ENCODE measurements around the gene MAU2.

MAU2 gene, protein sequence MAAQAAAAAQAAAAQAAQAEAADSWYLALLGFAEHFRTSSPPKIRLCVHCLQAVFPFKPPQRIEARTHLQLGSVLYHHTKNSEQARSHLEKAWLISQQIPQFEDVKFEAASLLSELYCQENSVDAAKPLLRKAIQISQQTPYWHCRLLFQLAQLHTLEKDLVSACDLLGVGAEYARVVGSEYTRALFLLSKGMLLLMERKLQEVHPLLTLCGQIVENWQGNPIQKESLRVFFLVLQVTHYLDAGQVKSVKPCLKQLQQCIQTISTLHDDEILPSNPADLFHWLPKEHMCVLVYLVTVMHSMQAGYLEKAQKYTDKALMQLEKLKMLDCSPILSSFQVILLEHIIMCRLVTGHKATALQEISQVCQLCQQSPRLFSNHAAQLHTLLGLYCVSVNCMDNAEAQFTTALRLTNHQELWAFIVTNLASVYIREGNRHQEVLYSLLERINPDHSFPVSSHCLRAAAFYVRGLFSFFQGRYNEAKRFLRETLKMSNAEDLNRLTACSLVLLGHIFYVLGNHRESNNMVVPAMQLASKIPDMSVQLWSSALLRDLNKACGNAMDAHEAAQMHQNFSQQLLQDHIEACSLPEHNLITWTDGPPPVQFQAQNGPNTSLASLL
- 123 to 188 (median 168) reads per million in 4 experiments for total RNA-seq

DNA sequence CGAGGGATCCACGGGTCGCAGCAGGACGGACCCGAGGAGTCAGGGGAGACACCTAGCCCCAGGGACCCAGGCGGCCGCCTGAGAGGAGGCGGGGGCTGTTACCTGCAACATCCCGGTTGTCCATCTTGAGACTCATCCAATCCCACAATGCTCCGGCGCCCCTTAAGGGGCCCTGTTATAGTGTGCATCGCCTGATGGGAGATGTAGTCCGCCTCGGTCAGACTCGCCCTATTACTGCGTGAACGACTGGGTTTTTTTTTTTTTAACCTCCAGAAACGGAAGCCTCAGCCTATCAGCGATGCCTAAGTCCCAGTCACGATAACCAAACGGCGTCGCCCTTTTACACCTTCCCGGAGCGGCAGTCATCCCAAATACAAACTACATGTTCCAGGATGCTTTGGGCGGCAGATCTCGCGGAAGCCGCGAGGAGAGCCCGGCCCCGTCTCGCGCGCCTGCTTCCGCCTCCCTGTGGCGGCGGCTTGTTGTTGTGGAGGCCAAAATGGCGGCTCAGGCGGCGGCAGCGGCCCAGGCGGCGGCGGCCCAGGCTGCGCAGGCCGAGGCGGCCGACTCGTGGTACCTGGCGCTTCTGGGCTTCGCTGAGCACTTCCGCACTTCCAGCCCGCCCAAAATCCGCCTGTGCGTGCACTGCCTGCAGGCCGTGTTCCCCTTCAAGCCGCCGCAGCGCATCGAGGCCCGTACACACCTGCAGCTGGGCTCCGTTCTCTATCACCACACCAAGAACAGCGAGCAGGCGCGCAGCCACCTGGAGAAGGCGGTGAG lies at the start of gene MAU2, which contains the start of gene SUGP1:
MAU2 (plus strand) TSS at position 469 of the 780 bp plus-strand sequence; CDS start at position 500, 31 bp downstream.
SUGP1 (minus strand) TSS at position 149 of the 780 bp plus-strand sequence; CDS start at position 136, 13 bp downstream.
- DNase-seq, result peak; percentile 89

DNA sequence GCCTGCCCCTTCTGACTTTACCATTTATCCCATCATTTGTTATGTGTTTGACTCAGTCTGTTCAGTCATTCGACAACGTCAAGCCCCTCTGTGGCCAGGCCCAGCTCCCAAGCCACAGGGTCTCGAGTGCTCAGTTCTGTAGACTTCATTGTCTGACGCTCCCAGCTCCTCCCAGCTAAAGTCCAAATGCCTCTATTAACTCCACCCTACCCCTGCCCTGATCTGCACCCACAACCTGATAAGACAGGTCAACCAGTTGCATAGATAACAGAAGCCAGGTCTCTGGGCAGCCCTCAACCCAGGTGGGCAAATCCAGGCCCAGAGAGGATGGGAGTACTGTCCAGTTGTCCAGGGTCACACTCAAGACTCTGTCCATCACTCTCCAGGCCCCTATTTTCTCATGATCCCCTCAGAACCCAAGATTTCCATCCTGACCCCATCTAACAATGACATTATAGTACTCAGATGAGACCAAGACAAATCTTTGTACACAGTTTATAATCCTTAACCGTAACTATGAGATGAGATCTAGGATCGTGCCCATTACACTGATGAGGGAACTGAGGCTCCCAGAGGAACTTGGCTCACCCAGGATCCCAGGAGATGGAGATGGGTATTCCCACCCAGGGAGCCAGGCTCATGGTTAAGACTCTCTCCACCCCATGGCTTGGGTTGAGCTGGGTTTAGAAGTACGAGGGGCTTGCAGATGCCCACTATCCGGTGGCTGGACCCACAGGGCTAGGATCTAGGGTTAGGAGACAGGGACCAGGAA lies 48.6 kb upstream of the MAU2 start:
- no peak for DNase-seq

DNA sequence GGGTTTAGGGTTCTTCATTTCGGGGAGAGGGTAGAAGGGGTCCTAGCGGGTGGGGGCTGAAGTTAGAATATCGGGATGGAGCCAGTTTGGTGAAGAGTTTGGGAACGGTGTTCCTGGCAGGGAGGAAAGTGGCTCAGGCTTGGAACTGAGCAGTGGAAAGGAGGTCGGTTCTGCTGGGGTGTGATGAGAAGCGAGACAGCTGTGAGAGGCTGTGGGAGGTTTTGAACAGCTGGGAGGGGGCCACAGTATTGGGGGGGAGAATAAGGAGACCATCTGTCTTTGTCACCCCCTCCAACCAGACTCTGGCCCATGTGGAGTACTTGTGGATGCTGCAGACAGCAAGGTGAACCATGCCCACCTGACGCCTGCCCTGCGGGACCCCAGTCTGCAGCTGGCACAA lies 46.5 kb upstream of the MAU2 start:
- DNase-seq, result no peak

DNA sequence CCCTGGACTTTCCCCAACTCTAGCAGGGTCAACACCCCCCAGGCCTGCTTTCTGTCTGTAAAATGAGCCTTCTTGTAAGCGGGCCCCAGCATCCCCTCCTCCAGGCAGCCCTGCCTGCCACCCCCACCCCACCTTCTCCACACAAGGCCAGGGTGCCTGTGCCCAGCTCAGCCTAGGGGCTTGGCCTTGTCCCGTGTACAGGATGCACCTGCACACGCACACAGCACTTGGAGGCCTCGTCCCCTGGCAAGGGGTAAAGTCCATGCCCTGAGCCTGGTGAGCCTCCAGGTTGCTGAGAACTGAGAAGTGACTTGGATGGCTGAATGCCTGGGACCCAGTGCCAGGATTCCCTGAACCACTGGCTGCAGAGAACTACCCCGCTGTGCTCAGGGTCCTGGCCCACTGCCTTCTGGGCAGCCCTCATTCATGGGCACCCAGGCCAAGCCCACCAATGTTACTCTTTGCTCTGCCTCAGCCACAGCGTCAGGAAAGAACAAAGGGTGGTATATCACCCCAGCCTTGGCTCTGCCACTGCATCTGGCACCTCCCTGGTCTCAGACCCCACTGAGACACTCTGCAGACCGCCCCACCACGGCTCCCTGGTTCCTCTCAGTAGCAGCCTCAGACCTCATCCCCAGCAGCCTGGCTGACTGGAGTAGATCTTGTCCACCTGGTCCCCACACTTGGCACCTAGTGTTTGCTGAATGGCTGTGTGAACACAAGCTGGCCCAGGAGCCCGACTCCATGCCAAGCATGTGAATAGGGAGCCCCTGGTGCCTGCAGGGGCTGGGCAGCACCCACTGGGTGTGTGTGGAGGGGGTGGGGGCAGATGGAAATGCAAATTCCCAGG lies 45.7 kb upstream of the MAU2 start:
- DNase-seq, result no peak

DNA sequence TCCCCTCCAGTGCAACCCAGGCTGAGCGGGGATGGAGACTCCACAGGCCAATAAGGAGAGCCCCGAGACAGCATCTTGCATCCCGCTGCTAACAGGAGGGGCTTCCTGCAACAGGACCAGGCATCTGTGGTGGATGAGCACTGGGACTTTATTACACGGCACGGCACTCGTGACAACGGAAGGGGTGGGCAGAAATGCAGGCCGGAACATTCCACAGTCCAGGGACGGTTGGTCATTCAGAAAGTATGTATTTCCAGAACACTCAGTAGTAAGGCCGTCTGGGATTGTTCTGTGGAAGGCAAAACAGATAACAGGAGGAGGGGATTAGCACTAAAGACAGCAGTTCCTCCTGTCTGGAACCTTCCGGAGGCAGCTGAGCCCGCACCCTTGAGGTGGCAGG lies 44.2 kb upstream of the MAU2 start:
- DNase-seq, result no peak

DNA sequence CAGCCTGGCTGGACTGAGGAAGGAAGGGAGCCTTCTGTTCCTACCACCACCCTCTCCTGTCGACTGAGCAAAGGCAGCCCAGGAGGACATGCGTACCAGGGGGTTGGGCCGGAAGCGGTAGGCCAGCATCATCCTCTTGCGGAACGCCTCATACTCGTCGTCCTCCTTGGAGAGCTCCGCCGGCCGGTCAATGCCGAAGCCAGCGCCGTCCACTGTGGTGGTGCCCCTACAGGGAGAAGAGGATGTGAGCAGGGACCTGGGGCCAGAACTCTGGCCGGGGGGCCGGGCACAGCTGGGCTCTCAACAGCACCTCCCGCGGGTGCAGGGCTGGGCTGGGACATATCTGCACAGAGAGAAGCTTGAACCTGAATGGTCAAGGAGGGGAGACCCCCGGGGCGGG lies 43.8 kb upstream of the MAU2 start:
- DNase-seq, result no peak

DNA sequence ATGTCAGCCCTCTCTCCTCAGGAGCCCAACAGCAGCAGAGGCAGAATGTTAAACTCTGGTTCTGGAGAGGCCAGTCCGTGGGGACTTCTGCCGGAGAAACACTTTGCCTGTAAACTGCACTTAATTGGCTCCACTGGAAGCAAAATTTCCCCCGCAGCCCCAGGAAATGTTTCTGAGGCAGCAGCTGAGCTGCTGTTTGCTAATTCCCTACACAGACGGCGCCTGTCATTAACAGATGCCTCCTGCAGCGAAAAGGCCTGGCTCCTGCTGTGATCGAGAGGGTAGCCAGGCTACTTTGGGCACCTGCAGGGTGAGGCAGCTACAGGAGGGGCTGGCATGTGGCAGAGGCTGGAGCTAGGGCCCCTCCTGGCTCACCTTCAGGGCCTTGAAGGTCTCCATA lies 42.3 kb upstream of the MAU2 start:
- DNase-seq, result no peak

DNA sequence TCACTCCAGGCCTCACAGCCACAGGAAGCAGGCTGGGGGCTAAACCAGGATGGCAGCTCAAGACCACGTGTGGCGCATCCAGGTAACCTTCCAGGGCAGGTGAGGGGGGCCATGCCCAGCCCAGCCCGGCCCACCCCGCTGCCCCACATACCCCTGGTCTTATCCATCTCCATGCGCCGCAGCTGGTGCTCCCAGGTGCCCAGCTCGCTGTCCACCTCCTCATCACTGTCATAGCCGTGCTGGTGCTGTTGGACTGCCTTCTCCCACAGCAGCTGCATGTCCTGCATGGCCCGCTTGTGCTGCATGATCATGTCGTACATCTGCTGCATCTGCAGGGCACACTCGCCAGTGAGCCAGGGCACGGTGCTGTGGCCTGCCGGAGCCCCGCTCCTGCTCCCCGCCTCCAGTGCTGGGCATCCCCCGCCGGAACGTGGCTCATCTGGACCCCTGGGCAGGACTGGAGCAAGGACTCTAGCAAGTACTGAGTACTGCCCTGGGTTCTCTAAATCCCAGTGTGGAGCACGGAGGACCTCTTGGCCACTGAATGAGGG lies 41.5 kb upstream of the MAU2 start:
- no peak for DNase-seq

DNA sequence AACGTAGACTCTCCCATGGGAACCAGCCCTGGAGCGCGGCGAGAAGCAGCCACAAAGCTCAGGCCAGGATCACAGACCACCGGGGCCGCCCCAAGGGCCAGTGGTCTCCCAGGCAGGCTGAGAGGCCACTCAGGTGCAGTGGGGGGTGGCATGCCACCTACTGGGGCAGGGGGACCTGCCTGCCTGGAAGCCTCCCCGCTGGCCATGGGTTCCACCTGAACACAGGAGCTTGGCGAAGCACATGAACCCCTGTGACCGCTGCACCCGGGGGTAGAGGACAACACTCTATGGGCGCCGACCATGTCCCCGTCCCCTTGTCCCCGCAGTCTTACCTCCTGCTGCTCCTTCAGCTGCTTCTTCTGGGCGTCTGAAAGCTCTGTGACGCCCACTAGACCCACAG lies 40.8 kb upstream of the MAU2 start:
- no peak for DNase-seq

DNA sequence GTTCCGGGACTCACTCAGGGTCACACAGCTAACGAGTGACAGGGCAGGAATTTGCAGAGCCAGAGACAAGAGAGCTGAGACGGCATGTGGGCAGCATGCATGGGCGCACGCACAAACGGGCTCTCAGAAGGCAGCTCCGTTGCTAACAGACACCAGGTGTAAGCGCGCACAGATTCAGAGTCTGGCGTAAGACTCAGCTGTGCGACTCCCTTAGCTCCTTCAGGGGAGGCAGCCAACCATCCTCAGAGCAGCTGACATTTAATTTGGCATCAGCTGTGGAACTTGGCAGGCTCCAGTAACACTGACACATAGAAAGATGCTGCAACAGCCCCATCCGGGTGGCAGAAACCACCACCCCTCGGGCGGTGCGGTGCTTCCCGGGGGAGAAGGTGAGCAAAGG lies 40.1 kb upstream of the MAU2 start:
- DNase-seq, result no peak

DNA sequence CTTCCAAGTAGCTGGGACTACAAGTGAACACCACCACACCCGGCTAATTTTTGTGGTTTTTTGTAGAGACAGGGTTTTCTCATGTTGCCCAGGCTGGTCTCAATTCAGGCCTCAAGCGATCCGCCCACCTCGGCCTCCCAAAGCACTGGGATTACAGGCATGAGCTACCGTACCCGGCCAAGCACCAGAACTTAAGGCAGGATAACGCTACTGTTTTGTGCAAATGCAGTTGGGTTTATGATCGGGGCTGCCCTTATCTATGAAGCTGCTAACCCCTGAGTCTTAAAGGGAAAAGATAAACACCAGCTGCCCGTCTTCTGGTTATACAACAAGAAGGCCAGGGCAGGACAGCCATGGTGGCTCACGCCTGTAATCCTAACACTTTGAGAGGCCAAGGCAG lies 34.9 kb upstream of the MAU2 start:
- DNase-seq, result no peak

DNA sequence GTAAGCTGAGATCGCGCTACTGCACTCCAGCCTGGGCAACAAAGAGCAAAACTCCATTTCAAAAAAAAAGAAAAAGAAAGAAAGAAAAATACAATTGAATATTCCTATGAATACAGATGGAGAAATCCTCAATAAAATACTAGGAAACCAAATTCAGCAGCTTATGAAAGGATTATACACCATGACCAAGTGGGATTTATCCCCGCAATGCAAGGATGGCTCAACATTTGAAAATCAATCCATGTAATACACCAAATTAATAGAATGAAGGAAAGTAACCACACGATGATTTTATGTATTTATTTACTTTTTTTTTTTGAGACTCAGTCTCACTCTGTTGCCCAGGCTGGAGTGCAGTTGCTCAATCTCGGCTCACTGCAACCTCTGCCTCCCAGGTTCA lies 28.0 kb upstream of the MAU2 start:
- DNase-seq, result no peak

DNA sequence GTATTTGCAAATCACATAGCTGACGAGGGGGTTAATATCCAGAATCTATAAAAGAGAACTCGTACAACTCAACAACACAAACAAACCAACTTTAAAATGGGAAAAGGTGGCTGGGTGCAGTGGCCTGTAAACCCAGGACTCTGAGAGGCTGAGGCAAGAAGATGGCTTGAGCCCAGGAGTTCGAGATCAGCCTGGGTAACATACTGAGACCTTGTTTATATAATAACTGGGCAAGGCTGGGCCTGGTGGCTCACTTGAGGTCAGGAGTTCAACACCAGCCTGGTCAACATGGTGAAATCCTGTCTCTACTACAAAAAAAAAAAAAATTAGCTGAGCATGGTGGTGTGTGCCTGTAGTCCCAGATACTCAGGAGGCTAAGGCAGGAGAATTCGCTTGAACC lies 25.7 kb upstream of the MAU2 start:
- no peak for DNase-seq

DNA sequence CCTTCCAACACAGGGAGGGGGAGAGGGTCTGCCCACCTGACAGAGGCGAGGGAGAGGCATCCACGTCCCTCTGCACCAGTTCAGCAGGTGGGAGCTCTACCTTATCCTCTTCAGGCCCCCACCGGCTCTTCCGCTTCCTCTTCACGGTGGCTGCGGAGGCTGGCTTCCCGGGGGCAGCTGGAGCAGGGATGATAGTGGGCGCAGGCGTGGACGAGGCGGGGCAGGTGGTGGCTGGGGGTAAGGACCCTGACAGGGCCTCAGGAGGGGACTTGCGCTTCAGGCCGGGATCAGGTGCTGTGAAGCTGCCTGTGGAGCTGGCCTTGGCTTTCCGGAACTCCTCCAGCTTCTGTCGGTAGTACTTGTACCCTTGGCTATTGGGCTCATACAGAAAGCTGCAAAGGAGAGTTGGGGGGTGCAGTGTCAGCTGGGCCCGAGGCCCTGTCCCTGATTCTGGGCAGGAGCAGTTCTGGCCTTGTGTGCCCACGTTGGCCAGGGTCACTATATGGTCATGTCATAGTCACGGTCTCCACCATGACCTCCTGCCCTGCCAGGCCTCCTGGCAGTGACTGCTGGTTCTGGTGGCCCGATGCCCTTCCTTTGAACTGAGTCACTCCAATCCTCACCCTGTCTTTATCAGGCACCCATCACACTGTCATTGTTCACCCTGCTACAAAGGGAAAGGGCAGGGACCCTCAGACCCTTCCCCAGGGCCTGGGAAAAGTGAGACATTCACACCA lies 23.5 kb upstream of the MAU2 start:
- DNase-seq, result no peak

DNA sequence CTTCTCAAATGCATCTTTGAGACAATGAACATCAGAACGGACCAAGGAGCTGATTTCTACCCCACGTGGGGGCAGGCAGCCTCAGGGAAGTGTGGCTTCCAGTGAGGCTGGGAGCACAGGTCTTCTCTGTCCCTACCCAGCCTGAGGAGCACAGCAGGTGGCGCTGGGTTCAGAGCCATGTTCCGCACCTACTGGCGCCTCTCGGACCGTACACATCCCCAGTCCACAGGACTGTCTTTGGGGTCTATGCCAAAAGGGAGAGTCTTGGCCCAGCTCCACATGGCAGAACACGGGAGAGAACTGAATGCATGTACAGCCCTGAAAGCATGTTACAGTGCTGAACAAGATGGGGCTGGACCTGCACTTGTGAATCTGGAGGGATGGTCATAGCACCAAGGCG lies 22.9 kb upstream of the MAU2 start:
- no peak for DNase-seq

DNA sequence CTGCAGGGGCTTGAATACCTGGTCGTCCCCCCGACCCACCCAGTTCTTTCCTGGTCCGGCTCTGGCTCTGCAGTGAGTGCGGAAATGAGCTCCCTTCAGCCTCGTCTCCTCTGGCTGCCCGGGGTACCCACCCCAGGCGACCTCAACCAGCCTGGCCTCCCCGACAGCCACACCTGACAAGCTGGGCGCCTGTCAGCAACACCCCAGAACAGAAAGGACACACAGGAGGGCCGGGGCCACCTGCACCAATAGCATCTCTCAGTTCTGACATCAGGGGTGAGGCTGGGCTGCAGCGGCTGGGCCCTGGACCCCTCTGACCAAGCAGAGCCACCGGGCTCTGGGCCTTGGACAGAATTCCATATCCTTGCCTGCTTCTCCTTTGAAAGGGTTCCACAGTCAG lies 20.0 kb upstream of the MAU2 start:
- DNase-seq, result no peak

DNA sequence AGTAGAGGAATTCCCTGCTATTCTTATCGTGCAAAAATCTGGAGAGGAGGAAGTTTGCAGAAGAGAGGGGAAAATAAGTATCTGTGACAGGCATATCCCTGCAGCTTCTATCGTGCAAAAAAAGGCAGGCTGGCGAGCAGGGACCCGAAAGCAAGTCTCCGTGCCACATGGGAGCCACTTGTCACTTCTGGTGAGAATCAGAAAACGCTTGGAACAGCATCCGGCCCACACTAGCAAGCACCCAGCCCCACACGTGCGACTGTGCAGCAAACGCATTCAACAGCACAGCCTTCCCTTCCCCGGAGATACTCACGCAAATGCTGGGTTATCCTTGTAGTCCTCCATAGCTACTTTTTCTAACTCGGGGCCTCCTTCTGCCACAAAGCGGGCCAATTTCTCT lies 17.2 kb upstream of the MAU2 start:
- no peak for DNase-seq

DNA sequence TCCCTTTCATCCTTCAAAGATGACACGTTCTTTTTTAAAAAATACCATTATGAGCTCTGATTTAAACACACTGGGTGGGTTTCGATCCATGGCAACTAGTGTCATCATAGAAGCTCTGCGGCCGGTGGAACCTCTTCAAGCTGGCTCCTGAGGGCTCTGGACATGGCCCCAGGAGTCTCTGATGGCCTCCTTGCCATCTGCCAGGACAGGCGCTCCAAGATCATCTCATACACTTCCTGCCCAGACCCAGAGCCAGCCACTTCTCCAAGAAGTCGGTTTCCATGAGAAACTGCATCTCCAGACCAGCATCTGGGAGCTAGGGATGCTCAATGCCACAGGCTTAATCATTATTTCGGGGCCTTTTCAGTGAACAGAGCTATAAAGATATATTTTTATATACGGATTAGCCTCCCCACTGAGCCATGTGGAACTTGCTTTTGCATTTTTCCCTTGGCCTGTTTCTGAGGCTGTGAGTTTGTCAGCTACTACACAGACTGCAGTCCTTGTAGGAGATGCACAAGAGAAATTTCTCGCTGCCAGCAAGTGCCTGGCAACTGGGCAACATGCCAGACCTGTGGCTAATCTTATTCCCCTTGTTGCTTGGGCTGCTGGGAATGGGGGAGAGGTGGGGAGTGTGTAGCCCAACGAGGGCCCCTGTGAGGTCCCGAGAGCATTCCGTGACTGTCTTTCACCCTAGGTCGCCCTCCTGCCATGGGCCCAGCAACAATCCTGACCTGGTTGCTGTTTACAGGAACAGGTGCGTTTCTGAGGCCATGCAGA lies 16.3 kb upstream of the MAU2 start:
- DNase-seq, result no peak

DNA sequence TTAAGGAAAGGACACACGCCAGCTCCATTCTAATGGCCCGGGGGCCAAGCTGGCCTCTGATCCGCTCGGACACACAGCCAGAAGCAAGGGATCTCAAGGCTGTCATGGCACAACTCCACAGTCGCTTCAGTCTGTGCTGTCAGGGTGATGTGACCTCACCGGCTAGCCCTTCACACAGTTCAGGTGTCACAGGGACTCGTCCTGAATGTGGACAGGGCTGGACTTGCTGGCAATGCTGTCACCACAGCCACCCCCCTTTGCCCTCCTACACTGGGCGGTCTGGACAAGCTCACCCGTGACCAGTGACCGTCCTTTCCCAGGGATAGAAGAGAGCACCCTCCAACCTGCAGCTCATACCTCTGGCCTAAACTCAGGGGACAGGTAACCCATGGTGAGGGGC lies 15.6 kb upstream of the MAU2 start:
- no peak for DNase-seq

DNA sequence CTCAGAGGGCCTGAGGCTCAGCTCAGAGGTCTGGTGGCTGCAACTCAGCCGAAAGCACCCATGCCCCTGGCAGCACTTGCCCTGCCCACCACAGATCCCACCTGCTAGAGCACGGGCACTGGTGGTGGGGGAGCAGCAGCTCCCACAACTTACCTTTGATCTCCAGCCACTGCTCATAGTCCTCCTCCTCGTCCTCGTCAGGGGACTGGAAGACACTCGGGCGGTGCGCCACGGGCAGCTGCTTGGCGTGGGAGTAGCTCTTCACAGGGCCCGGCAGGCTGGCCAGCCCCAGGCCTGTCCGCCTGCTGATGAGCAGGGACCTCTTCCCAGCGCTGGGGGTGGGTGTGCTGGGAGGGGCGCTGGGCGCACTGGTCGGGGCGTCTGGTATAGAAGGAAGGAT lies 14.9 kb upstream of the MAU2 start:
- no peak for DNase-seq

Data from effector CD8-positive, alpha-beta T cell (primary cell).